SK-N-SH treated with all-trans-retinoic acid at 6 μM for 48 hours (cell line): Measurements from ENCODE around the gene TRMT61A.

ENCODE experiments used
- ATAC-seq: fragments of 200-7000 bp; cut with Tn5 transposase; 3 replicates; pipeline ENCODE4 v1.9.1; 2020; ENCODE audit warnings: mild to moderate bottlenecking, moderate library complexity
- CSDC2 ChIP-seq: fragments of 250-450 bp; sonication (Bioruptor Pico); IDR thresholded peaks from 2 replicates; pipeline ENCODE4 v1.5.0; 2020; ENCODE audit warnings: mild to moderate bottlenecking, moderate library complexity
- ESRRG ChIP-seq: fragments of 250-450 bp; sonication (Bioruptor Pico); IDR thresholded peaks from 2 replicates; pipeline ENCODE4 v1.6.1; 2021; ENCODE audit warnings: mild to moderate bottlenecking
- GLIS3 ChIP-seq: fragments of 250-450 bp; sonication (Bioruptor Pico); IDR thresholded peaks from 2 replicates; pipeline ENCODE4 v1.5.0; 2020; ENCODE audit warnings: mild to moderate bottlenecking, moderate library complexity
- OSR1 ChIP-seq: fragments of 250-450 bp; sonication (Bioruptor Pico); IDR thresholded peaks from 2 replicates; pipeline ENCODE4 v1.8.0; 2022; ENCODE audit warnings: moderate library complexity, mild to moderate bottlenecking, inconsistent platforms
- RARB ChIP-seq: fragments of 250-450 bp; sonication (Bioruptor Pico); IDR thresholded peaks from 2 replicates; pipeline ENCODE4 v1.8.0; 2021; ENCODE audit warnings: mild to moderate bottlenecking, moderate library complexity
- SNAI2 ChIP-seq: fragments of 250-450 bp; sonication (Bioruptor Pico); IDR thresholded peaks from 2 replicates; pipeline ENCODE4 v1.5.0; 2020; ENCODE audit warnings: mild to moderate bottlenecking, moderate library complexity
- TCF4 ChIP-seq: fragments of 250-450 bp; sonication (Bioruptor Pico); IDR thresholded peaks from 2 replicates; pipeline ENCODE4 v1.8.0; 2021; ENCODE audit warnings: mild to moderate bottlenecking, moderate library complexity, borderline replicate concordance
- TOX ChIP-seq: fragments of 250-450 bp; sonication (Bioruptor Pico); IDR thresholded peaks from 2 replicates; pipeline ENCODE4 v1.8.0; 2021; ENCODE audit warnings: mild to moderate bottlenecking, moderate library complexity, borderline replicate concordance
- TSHZ2 ChIP-seq: fragments of 250-450 bp; sonication (Bioruptor Pico); IDR thresholded peaks from 2 replicates; pipeline ENCODE4 v1.5.0; 2020; ENCODE audit warnings: mild to moderate bottlenecking, moderate library complexity
- ZC3H10 ChIP-seq: fragments of 250-450 bp; sonication (Bioruptor Pico); IDR thresholded peaks from 2 replicates; pipeline ENCODE4 v1.5.1; 2021; ENCODE audit warnings: mild to moderate bottlenecking, moderate library complexity
- ZFP30 ChIP-seq: fragments of 450-650 bp; formaldehyde crosslinking; IDR thresholded peaks from 2 replicates; pipeline ENCODE4 v1.5.0; 2022; ENCODE audit warnings: mild to moderate bottlenecking, moderate library complexity
- ZNF70 ChIP-seq: fragments of 450-650 bp; formaldehyde crosslinking; IDR thresholded peaks from 2 replicates; pipeline ENCODE4 v1.5.0; 2020; ENCODE audit warnings: mild to moderate bottlenecking, moderate library complexity
- ZNF8 ChIP-seq: fragments of 450-650 bp; formaldehyde crosslinking; IDR thresholded peaks from 2 replicates; pipeline ENCODE4 v1.5.0; 2020; ENCODE audit warnings: mild to moderate bottlenecking, moderate library complexity
- TF ChIP-seq, protein P1 (sequence below): fragments of 250-450 bp; sonication (Bioruptor Pico); IDR thresholded peaks from 2 replicates; pipeline ENCODE4 v1.5.1; 2021; ENCODE audit warnings: mild to moderate bottlenecking, moderate library complexity
- TF ChIP-seq, protein P2 (sequence below): fragments of 250-450 bp; sonication (Bioruptor Pico); IDR thresholded peaks from 2 replicates; pipeline ENCODE4 v1.8.0; 2021; ENCODE audit warnings: low read depth, mild to moderate bottlenecking, moderate library complexity, borderline replicate concordance
- TF ChIP-seq, protein P3 (sequence below): fragments of 250-450 bp; sonication (Bioruptor Pico); IDR thresholded peaks from 2 replicates; pipeline ENCODE4 v1.5.1; 2020; ENCODE audit warnings: low read depth, mild to moderate bottlenecking, moderate library complexity
- TF ChIP-seq, protein P4 (sequence below): fragments of 250-450 bp; sonication (Bioruptor Pico); IDR thresholded peaks from 2 replicates; pipeline ENCODE4 v1.8.0; 2020; ENCODE audit warnings: mild to moderate bottlenecking, moderate library complexity, borderline replicate concordance

TRMT61A gene

DNA sequence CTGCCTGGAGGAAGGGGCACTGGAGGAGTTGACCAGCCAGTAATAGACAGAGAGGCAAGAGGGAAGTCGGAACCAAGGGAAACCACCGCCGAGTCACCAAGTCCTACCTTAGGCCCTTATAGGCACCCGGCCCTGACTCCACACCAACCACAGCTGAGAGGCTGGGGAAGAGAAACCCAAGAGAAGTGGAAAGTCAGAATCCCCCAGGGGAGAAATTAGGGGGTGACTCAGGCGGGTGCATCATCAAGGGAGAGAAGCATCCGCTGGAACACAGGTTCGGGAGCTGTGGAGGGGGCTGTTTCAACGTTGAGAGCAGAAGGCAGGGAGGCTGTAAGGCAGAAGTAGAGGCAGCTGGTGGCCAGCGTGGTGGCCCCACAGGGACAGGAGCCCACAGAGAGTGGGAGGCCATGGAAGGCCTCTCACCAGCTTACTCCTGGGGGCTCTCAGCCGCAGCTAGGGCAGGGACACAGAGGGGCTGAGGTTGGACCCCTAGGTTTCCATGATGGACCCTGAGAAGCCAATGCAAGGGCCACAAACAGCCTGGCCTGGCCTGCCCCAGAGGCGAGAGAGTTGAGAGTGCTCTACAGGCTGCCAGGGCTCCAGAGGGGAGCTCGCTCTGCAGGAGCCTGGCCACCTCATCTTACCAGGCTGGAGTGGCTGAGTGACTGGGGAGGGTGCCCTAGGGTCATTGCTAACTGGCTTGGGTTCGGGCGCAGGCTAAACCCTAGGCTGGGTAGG lies 1.4 kb upstream of the TRMT61A start:
- no peak for TF ChIP-seq ZNF8 (CRISPR knock-in tag)

GRCh38 chr14:103528146-103528586 lies 830 bp upstream of the TRMT61A start:
- peak; percentile 6; the same call in 1 of the 3 replicates for ATAC-seq
- TF ChIP-seq OSR1 = no peak
- TF ChIP-seq ZNF8 (CRISPR knock-in tag) = no peak
- TF ChIP-seq TCF4 (CRISPR knock-in tag) = no peak
- TF ChIP-seq, protein P1, sequence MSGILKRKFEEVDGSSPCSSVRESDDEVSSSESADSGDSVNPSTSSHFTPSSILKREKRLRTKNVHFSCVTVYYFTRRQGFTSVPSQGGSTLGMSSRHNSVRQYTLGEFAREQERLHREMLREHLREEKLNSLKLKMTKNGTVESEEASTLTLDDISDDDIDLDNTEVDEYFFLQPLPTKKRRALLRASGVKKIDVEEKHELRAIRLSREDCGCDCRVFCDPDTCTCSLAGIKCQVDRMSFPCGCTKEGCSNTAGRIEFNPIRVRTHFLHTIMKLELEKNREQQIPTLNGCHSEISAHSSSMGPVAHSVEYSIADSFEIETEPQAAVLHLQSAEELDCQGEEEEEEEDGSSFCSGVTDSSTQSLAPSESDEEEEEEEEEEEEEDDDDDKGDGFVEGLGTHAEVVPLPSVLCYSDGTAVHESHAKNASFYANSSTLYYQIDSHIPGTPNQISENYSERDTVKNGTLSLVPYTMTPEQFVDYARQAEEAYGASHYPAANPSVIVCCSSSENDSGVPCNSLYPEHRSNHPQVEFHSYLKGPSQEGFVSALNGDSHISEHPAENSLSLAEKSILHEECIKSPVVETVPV = no peak
- TF ChIP-seq TSHZ2 (CRISPR knock-in tag) = no peak
- TF ChIP-seq ZNF70 (CRISPR knock-in tag) = no peak
- TF ChIP-seq TOX (CRISPR knock-in tag) = no peak
- no peak for TF ChIP-seq ZC3H10 (CRISPR knock-in tag)
- TF ChIP-seq GLIS3 (CRISPR knock-in tag) = no peak
- TF ChIP-seq RARB (CRISPR knock-in tag) = no peak
- TF ChIP-seq SNAI2 (CRISPR knock-in tag) = no peak
- TF ChIP-seq, protein P2, sequence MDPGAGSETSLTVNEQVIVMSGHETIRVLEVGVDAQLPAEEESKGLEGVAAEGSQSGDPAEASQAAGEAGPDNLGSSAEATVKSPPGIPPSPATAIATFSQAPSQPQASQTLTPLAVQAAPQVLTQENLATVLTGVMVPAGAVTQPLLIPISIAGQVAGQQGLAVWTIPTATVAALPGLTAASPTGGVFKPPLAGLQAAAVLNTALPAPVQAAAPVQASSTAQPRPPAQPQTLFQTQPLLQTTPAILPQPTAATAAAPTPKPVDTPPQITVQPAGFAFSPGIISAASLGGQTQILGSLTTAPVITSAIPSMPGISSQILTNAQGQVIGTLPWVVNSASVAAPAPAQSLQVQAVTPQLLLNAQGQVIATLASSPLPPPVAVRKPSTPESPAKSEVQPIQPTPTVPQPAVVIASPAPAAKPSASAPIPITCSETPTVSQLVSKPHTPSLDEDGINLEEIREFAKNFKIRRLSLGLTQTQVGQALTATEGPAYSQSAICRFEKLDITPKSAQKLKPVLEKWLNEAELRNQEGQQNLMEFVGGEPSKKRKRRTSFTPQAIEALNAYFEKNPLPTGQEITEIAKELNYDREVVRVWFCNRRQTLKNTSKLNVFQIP (CRISPR knock-in tag) = no peak
- no peak for TF ChIP-seq CSDC2 (CRISPR knock-in tag)
- no peak for TF ChIP-seq ZFP30 (CRISPR knock-in tag)
- TF ChIP-seq, protein P3, sequence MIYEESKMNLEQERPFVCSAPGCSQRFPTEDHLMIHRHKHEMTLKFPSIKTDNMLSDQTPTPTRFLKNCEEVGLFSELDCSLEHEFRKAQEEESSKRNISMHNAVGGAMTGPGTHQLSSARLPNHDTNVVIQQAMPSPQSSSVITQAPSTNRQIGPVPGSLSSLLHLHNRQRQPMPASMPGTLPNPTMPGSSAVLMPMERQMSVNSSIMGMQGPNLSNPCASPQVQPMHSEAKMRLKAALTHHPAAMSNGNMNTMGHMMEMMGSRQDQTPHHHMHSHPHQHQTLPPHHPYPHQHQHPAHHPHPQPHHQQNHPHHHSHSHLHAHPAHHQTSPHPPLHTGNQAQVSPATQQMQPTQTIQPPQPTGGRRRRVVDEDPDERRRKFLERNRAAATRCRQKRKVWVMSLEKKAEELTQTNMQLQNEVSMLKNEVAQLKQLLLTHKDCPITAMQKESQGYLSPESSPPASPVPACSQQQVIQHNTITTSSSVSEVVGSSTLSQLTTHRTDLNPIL = no peak

More for the DNA sequence above, 1.4 kb upstream of the TRMT61A start:
- ATAC-seq = no peak

DNA sequence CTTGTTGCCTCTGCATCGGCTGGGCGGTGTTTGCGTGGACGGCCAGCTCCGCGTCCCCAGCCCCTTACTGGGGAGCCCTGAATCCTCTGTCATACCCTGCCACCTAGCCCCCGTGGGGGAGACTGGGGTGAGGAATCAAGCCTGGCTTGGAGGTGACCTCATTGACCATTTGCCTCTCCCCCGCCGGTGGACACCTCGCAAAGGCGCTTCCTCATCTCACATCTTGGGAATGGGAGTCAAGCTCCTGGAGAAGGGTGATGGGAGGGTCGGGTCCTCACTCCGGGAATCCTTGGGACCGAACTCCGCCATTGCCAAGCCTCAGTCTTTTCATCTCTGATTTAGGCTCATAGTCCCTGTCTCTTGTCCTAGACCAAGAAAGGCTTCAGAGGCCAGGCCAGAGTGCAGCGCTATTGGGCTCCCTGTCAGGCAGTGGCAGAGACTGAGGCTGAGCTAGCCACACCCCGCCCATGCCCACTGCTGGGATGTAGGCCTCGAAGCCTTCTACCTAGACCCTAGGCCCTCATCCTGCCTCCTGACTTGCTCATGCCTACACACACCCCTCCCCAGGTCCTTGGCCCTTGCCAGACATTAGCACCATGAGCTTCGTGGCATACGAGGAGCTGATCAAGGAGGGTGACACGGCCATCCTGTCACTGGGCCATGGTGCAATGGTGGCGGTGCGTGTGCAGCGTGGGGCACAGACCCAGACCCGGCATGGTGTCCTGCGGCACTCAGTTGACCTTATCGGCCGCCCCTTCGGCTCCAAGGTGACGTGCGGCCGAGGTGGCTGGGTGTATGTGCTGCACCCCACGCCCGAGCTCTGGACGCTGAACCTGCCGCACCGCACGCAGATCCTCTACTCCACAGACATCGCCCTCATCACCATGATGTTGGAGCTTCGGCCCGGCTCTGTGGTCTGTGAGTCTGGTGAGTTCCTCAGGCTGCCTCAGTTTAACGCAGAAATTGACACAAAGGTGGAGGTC lies 678 bp downstream of the TRMT61A start:
- TF ChIP-seq, protein P4, sequence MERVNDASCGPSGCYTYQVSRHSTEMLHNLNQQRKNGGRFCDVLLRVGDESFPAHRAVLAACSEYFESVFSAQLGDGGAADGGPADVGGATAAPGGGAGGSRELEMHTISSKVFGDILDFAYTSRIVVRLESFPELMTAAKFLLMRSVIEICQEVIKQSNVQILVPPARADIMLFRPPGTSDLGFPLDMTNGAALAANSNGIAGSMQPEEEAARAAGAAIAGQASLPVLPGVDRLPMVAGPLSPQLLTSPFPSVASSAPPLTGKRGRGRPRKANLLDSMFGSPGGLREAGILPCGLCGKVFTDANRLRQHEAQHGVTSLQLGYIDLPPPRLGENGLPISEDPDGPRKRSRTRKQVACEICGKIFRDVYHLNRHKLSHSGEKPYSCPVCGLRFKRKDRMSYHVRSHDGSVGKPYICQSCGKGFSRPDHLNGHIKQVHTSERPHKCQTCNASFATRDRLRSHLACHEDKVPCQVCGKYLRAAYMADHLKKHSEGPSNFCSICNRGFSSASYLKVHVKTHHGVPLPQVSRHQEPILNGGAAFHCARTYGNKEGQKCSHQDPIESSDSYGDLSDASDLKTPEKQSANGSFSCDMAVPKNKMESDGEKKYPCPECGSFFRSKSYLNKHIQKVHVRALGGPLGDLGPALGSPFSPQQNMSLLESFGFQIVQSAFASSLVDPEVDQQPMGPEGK (CRISPR knock-in tag) = no peak
- TF ChIP-seq GLIS3 (CRISPR knock-in tag) = no peak
- ATAC-seq = peak; percentile 4; the same call in 1 of the 3 replicates

DNA sequence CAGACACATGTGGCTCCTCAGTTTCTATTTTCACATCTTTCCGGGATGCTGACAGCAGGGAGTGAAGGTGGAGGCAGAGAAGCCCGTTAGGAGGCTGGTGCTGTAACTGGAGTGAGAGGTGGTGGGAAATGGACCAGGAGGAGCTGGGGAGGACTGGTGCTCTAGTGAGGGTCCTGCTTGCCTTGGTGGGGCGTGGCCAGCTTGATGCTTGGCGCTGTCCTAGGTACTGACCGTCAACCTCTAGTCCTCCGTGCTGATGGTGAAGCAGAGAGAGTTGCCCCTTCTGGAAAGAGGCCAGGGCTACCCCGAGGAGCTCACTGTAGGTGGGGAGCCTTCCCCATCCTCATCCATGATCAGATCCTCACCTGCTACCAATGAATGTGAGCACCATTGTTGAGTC lies 1.4 kb downstream of the TRMT61A start:
- no peak for ATAC-seq
- no peak for TF ChIP-seq ESRRG (CRISPR knock-in tag)
- TF ChIP-seq ZC3H10 (CRISPR knock-in tag) = no peak
- no peak for TF ChIP-seq ZNF70 (CRISPR knock-in tag)
- TF ChIP-seq SNAI2 (CRISPR knock-in tag) = no peak
- TF ChIP-seq RARB (CRISPR knock-in tag) = no peak
- no peak for TF ChIP-seq TCF4 (CRISPR knock-in tag)
- no peak for TF ChIP-seq GLIS3 (CRISPR knock-in tag)
- TF ChIP-seq, all 23 proteins: peak for 0
